ENCODE measurements around the gene KCNJ10. TPM values are rescaled to one million over a fixed set of nuclear protein-coding genes. Genes with fewer than 3 reads are reported as not detected.

KCNJ10 gene
- not detected in 2 replicates for total RNA-seq

GRCh38 chr1:160069460-160070231 is at the start of gene KCNJ10:
KCNJ10 (minus strand) TSS chr1:160070160; CDS start chr1:160042532, 27,628 bp downstream.

GRCh38 chr1:160115545-160116282 is 45.8 kb upstream of the KCNJ10 start, which contains the start of gene ATP1A2:
ATP1A2 (plus strand) TSS chr1:160115759; CDS start chr1:160115862, 103 bp downstream.

GRCh38 chr1:160097911-160098851 is 28.2 kb upstream of the KCNJ10 start, which contains the start of gene IGSF8:
IGSF8 (minus strand) TSS chr1:160098619; CDS start chr1:160098472, 147 bp downstream.

GRCh38 chr1:160081261-160081936 is 11.4 kb upstream of the KCNJ10 start, which contains the start of gene KCNJ9:
KCNJ9 (plus strand) TSS chr1:160081538; CDS start chr1:160084031, 2,493 bp downstream.

GRCh38 chr1:160031365-160032164 is 38.4 kb downstream of the KCNJ10 start, which contains the start of gene PIGM:
PIGM (minus strand) TSS chr1:160031990; CDS start chr1:160031739, 251 bp downstream.

GRCh38 chr1:159953536-159954515 is 116.1 kb downstream of the KCNJ10 start, which contains the start of gene SLAMF9:
SLAMF9 (minus strand) TSS chr1:159954237; CDS start chr1:159954137, 100 bp downstream.

Other genes with a start within 250 kb of the KCNJ10 start
- 0.24 and 0.49 TPM in 2 replicates for gene SLAMF8, start 243.3 kb downstream of the KCNJ10 start, total RNA-seq
- gene VSIG8, start 207.5 kb downstream of the KCNJ10 start, total RNA-seq = not detected in 2 replicates
- 0.12 and 0.16 TPM in 2 replicates for gene CFAP45, start 170.0 kb downstream of the KCNJ10 start, total RNA-seq
- 124 and 172 TPM in 2 replicates for gene TAGLN2, start 144.7 kb downstream of the KCNJ10 start, total RNA-seq
- under 0.01 TPM in 1 of 2 replicates, not detected in the other for gene IGSF9, start 124.5 kb downstream of the KCNJ10 start, total RNA-seq
- not detected in 2 replicates for gene SLAMF9, start 115.9 kb downstream of the KCNJ10 start, total RNA-seq
- 5.1 and 5.4 TPM in 2 replicates for gene PIGM, start 38.2 kb downstream of the KCNJ10 start, total RNA-seq
- gene KCNJ9, start 11.4 kb upstream of the KCNJ10 start, total RNA-seq = not detected in 2 replicates
- gene IGSF8, start 28.5 kb upstream of the KCNJ10 start, total RNA-seq = 20.9 TPM in 2 replicates
- gene ATP1A2, start 45.6 kb upstream of the KCNJ10 start, total RNA-seq = not detected in 2 replicates
- not detected in 2 replicates for gene ATP1A4, start 81.4 kb upstream of the KCNJ10 start, total RNA-seq
- not detected in 2 replicates for gene CASQ1, start 120.4 kb upstream of the KCNJ10 start, total RNA-seq
- gene PEA15, start 135.2 kb upstream of the KCNJ10 start, total RNA-seq = 240 and 266 TPM in 2 replicates
- gene DCAF8, start 192.4 kb upstream of the KCNJ10 start, total RNA-seq = 85.9 and 90.9 TPM in 2 replicates
- 56.0 and 90.3 TPM in 2 replicates for gene PEX19, start 215.0 kb upstream of the KCNJ10 start, total RNA-seq